Astrocyte (in vitro differentiated cells and primary cell): Measurements from ENCODE around the gene AANAT.

Experiments used
- CTCF ChIP-seq: IDR thresholded peaks from 2 replicates; pipeline ENCODE4 v1.5.1; 2011; ENCODE audit warnings: low read depth, mild to moderate bottlenecking, inconsistent platforms, low read length, moderate library complexity; ENCODE audit not compliant: insufficient read depth
- EZH2 ChIP-seq: IDR thresholded peaks from 2 replicates; pipeline ENCODE4 v1.6.1; 2012; ENCODE audit warnings: mild to moderate bottlenecking, low read length, inconsistent platforms; ENCODE audit not compliant: insufficient read depth

- no peak for TF ChIP-seq CTCF
- no peak for TF ChIP-seq EZH2
Observed at GRCh38 chr17:76495663-76496400, 28.4 kb downstream of the AANAT start.
